WTC11 (cell line): ENCODE data around the gene CBX5. TPM values are rescaled to one million over a fixed set of nuclear protein-coding genes. Genes with fewer than 3 reads are reported as not detected.

Experiments
- ATAC-seq: fragments of 200-7000 bp; cut with Tn5 transposase; 2 replicates; pipeline ENCODE4 v1.10.0; 2021; ENCODE audit warnings: mild to moderate bottlenecking, moderate library complexity
- CTCF ChIA-PET: fragments of 300-600 bp; sonication (Branson Sonifier 250); formaldehyde crosslinking; loops from one replicate; lab custom pipeline; 2021; ENCODE audit warnings: antibody characterized with exemption; lab: Charles Lee
- POLR2A ChIA-PET: fragments of 350-600 bp; sonication (Branson Sonifier 250); formaldehyde crosslinking; loops from one replicate; lab custom pipeline; 2021; ENCODE audit warnings: antibody characterized with exemption; lab: Charles Lee
- DNase-seq: peaks from one replicate; pipeline ENCODE4 v3.0.0; 2021; ENCODE audit warnings: low spot score
- H3K27ac Mint-ChIP-seq: 2 replicates; pipeline ENCODE4 v1.8.0; 2021; ENCODE audit warnings: mixed read lengths
- H3K27me3 Mint-ChIP-seq: 2 replicates; pipeline ENCODE4 v1.8.0; 2021; ENCODE audit warnings: low read depth, mild to moderate bottlenecking, moderate library complexity, mixed read lengths
- H3K36me3 Mint-ChIP-seq: 2 replicates; pipeline ENCODE4 v1.8.0; 2021; ENCODE audit warnings: mixed read lengths
- H3K4me1 Mint-ChIP-seq: 2 replicates; pipeline ENCODE4 v1.8.0; 2022; ENCODE audit warnings: mixed read lengths
- H3K4me3 Mint-ChIP-seq: 2 replicates; pipeline ENCODE4 v1.8.0; 2021; ENCODE audit warnings: mild to moderate bottlenecking, moderate library complexity, mixed read lengths
- H3K9me3 Mint-ChIP-seq: 2 replicates; pipeline ENCODE4 v1.8.0; 2021; ENCODE audit warnings: mixed read lengths
- EMX1 ChIP-seq: fragments of 250-450 bp; sonication (Bioruptor Pico); IDR thresholded peaks from 2 replicates; pipeline ENCODE4 v1.8.0; 2021; ENCODE audit warnings: mild to moderate bottlenecking
- FOXJ3 ChIP-seq: sonication (generic); formaldehyde crosslinking; IDR thresholded peaks from 2 replicates; pipeline ENCODE4 v1.9.0; 2021; ENCODE audit warnings: missing genetic modification reagents, mild to moderate bottlenecking, borderline replicate concordance
- NFATC4 ChIP-seq: fragments of 250-450 bp; sonication (Bioruptor Pico); IDR thresholded peaks from 2 replicates; pipeline ENCODE4 v1.9.0; 2021; ENCODE audit warnings: mild to moderate bottlenecking
- NFYB ChIP-seq: sonication (generic); formaldehyde crosslinking; conservative IDR thresholded peaks from 2 replicates; pipeline ENCODE4 v1.8.0; 2022; ENCODE audit warnings: low read depth, missing genetic modification reagents
- PRRX2 ChIP-seq: fragments of 250-450 bp; sonication (Bioruptor Pico); IDR thresholded peaks from 2 replicates; pipeline ENCODE4 v1.8.0; 2021; ENCODE audit warnings: mild to moderate bottlenecking
- RELA ChIP-seq: sonication (generic); formaldehyde crosslinking; IDR thresholded peaks from 2 replicates; pipeline ENCODE4 v1.8.1; 2022; ENCODE audit warnings: missing genetic modification reagents, mild to moderate bottlenecking, borderline replicate concordance
- ZBTB21 ChIP-seq: sonication (generic); formaldehyde crosslinking; IDR thresholded peaks from 2 replicates; pipeline ENCODE4 v1.8.1; 2023; ENCODE audit warnings: mild to moderate bottlenecking, missing genetic modification reagents, borderline replicate concordance
- ZNF219 ChIP-seq: sonication (generic); formaldehyde crosslinking; IDR thresholded peaks from 2 replicates; pipeline ENCODE4 v1.8.0; 2023; ENCODE audit warnings: missing genetic modification reagents, mild to moderate bottlenecking, borderline replicate concordance
- ZNF416 ChIP-seq: fragments of 250-450 bp; sonication (Bioruptor Pico); IDR thresholded peaks from 2 replicates; pipeline ENCODE4 v1.9.0; 2021; ENCODE audit warnings: mild to moderate bottlenecking, inconsistent platforms
- total RNA-seq: library from RNA; stranded (reverse); gene quantifications from 3 replicates; pipeline ENCODE4 v1.2.3, GENCODE V29; 2021
- TF ChIP-seq, protein P1 (sequence below): sonication (generic); formaldehyde crosslinking; IDR thresholded peaks from 2 replicates; pipeline ENCODE4 v1.8.1; 2023; ENCODE audit warnings: mild to moderate bottlenecking, missing genetic modification reagents
- TF ChIP-seq, protein P2 (sequence below): fragments of 250-450 bp; sonication (Bioruptor Pico); IDR thresholded peaks from 2 replicates; pipeline ENCODE4 v1.9.0; 2021; ENCODE audit warnings: mild to moderate bottlenecking
- TF ChIP-seq, protein P3 (sequence below): fragments of 250-450 bp; sonication (Bioruptor Pico); conservative IDR thresholded peaks from 2 replicates; pipeline ENCODE4 v1.9.0; 2021; ENCODE audit warnings: mild to moderate bottlenecking
- TF ChIP-seq, protein P4 (sequence below): sonication (generic); formaldehyde crosslinking; IDR thresholded peaks from 2 replicates; pipeline ENCODE4 v1.8.1; 2022; ENCODE audit warnings: missing genetic modification reagents, borderline replicate concordance
- TF ChIP-seq, protein P5 (sequence below): sonication (generic); formaldehyde crosslinking; IDR thresholded peaks from 2 replicates; pipeline ENCODE4 v1.8.0; 2022; ENCODE audit warnings: missing genetic modification reagents
- TF ChIP-seq, protein P6 (sequence below): sonication (generic); formaldehyde crosslinking; IDR thresholded peaks from 2 replicates; pipeline ENCODE4 v1.8.0; 2022; ENCODE audit warnings: mild to moderate bottlenecking, missing genetic modification reagents
- TF ChIP-seq, protein P7 (sequence below): fragments of 250-450 bp; sonication (Bioruptor Pico); IDR thresholded peaks from 2 replicates; pipeline ENCODE4 v1.8.0; 2021; ENCODE audit warnings: mild to moderate bottlenecking

CBX5 gene
- total RNA-seq, 1 experiment from 2014 or later: 182 TPM

DNA sequence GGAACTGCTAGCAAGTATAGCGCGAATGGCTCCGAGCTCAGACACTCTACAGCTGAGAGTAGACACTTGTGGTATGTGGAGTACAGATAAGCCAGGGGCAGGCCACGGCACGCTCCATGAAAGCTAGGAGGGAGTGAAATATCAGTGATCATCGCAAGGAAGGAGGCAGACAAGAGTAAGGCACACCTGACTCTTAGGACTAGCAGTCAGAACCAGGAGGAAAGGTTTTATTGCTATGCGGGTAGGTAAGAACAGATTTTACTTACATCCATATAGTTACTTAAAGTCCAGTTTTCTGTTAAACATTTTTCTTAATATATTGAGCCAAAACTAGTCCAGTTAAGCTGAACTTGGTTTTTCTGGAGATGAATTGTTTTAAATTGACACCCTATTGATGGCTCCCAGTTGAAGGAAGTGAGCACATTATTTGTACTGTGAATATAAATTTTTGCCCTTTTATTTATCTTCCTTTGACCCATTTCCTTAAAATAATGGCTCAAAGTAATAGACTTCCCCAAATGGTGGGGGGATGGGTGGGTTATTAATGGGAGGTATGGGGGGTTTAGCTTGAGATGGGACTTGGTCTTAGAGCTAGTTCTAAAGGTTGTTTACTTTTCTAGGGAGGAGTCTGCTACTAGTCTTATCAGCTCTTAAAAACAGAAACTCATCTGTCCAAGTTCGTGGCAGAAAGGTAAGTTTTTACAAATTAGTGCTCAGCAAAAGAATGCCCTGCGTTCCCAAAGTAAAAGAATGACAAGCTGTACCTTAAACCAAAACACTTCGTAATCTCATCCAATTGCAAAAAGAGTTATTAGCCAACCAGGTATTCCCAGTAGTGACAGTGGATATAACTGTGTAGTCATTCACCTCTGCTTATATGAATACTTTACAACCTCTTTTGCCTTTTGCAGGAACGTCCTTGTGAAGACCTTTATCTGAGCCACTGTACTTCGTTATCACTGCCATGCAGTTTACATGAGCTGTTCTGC, 6.4 kb upstream of the CBX5 start:
- POLR2A ChIA-PET: interaction anchor here (0.6 to 3.9 kb wide), 11 partner anchors 8 to 125 kb away, joined by 3 to 23 read pairs (median 4); partner anchors contain the start of genes COPZ1 and NFE2
- ATAC-seq (peak; percentile 4), DNase-seq (no peak)
- CTCF ChIA-PET: interaction anchor here (0.6 to 2.6 kb wide), 9 partner anchors 13 to 568 kb away, joined by 3 to 12 read pairs (median 5); partner anchors contain the start of genes COPZ1 and NFE2
- Mint-ChIP-seq H3K27ac (peak overlapping the region; percentile 81), H3K4me3 (peak overlapping the region; percentile 10; the same call in 1 of the 2 replicates), H3K36me3 (no peaks in the 10 kb centered on the region; the same call in 1 of the 2 replicates), H3K9me3 (no peaks in the 10 kb centered on the region), H3K4me1 (peaks cover 40% of the 10 kb centered on the region), H3K27me3 (no peaks in the 10 kb centered on the region)
- TF ChIP-seq, protein P1, sequence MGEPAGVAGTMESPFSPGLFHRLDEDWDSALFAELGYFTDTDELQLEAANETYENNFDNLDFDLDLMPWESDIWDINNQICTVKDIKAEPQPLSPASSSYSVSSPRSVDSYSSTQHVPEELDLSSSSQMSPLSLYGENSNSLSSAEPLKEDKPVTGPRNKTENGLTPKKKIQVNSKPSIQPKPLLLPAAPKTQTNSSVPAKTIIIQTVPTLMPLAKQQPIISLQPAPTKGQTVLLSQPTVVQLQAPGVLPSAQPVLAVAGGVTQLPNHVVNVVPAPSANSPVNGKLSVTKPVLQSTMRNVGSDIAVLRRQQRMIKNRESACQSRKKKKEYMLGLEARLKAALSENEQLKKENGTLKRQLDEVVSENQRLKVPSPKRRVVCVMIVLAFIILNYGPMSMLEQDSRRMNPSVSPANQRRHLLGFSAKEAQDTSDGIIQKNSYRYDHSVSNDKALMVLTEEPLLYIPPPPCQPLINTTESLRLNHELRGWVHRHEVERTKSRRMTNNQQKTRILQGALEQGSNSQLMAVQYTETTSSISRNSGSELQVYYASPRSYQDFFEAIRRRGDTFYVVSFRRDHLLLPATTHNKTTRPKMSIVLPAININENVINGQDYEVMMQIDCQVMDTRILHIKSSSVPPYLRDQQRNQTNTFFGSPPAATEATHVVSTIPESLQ: no peak
- TF ChIP-seq RELA (CRISPR knock-in tag): no peak
- TF ChIP-seq, protein P2, sequence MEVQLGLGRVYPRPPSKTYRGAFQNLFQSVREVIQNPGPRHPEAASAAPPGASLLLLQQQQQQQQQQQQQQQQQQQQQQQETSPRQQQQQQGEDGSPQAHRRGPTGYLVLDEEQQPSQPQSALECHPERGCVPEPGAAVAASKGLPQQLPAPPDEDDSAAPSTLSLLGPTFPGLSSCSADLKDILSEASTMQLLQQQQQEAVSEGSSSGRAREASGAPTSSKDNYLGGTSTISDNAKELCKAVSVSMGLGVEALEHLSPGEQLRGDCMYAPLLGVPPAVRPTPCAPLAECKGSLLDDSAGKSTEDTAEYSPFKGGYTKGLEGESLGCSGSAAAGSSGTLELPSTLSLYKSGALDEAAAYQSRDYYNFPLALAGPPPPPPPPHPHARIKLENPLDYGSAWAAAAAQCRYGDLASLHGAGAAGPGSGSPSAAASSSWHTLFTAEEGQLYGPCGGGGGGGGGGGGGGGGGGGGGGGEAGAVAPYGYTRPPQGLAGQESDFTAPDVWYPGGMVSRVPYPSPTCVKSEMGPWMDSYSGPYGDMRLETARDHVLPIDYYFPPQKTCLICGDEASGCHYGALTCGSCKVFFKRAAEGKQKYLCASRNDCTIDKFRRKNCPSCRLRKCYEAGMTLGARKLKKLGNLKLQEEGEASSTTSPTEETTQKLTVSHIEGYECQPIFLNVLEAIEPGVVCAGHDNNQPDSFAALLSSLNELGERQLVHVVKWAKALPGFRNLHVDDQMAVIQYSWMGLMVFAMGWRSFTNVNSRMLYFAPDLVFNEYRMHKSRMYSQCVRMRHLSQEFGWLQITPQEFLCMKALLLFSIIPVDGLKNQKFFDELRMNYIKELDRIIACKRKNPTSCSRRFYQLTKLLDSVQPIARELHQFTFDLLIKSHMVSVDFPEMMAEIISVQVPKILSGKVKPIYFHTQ (CRISPR knock-in tag): peak; percentile 97
- TF ChIP-seq, protein P3, sequence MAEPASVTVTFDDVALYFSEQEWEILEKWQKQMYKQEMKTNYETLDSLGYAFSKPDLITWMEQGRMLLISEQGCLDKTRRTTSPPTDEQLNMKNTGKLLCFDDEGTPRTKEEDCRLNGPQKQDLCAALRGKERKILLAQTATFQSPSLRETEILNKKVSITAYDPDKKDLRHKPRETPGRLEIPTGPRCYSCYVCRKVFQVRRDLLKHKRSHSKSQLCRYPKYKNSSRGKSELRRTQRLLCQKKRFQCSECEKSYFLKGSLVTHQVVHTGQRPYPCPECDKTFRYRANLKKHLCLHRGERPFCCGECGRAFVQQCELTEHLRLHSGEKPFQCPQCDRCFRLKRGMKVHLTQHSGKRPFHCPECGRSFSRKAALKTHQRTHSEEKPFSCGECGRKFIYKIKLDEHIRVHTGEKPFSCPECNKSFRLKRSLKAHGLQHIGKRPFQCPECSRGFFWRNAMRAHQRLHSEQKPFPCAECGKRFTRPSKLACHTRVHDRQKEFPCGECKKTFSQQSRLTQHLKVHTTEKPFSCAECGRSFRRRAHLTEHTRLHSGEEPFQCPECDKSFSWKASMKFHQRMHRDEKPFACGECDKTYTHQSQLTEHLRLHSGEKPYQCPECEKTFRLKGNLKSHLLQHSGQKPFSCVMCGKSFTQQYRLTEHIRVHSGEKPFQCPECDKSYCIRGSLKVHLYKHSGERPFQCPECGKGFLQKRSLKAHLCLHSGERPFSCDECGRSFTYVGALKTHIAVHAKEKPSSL (CRISPR knock-in tag): peak; percentile 88
- TF ChIP-seq, protein P4, sequence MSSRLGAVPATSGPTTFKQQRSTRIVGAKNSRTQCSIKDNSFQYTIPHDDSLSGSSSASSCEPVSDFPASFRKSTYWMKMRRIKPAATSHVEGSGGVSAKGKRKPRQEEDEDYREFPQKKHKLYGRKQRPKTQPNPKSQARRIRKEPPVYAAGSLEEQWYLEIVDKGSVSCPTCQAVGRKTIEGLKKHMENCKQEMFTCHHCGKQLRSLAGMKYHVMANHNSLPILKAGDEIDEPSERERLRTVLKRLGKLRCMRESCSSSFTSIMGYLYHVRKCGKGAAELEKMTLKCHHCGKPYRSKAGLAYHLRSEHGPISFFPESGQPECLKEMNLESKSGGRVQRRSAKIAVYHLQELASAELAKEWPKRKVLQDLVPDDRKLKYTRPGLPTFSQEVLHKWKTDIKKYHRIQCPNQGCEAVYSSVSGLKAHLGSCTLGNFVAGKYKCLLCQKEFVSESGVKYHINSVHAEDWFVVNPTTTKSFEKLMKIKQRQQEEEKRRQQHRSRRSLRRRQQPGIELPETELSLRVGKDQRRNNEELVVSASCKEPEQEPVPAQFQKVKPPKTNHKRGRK (CRISPR knock-in tag): no peak
- TF ChIP-seq PRRX2: peak; percentile 82
- TF ChIP-seq, protein P5, sequence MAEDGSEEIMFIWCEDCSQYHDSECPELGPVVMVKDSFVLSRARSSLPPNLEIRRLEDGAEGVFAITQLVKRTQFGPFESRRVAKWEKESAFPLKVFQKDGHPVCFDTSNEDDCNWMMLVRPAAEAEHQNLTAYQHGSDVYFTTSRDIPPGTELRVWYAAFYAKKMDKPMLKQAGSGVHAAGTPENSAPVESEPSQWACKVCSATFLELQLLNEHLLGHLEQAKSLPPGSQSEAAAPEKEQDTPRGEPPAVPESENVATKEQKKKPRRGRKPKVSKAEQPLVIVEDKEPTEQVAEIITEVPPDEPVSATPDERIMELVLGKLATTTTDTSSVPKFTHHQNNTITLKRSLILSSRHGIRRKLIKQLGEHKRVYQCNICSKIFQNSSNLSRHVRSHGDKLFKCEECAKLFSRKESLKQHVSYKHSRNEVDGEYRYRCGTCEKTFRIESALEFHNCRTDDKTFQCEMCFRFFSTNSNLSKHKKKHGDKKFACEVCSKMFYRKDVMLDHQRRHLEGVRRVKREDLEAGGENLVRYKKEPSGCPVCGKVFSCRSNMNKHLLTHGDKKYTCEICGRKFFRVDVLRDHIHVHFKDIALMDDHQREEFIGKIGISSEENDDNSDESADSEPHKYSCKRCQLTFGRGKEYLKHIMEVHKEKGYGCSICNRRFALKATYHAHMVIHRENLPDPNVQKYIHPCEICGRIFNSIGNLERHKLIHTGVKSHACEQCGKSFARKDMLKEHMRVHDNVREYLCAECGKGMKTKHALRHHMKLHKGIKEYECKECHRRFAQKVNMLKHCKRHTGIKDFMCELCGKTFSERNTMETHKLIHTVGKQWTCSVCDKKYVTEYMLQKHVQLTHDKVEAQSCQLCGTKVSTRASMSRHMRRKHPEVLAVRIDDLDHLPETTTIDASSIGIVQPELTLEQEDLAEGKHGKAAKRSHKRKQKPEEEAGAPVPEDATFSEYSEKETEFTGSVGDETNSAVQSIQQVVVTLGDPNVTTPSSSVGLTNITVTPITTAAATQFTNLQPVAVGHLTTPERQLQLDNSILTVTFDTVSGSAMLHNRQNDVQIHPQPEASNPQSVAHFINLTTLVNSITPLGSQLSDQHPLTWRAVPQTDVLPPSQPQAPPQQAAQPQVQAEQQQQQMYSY (CRISPR knock-in tag): no peak
- no peak for TF ChIP-seq ZBTB21 (CRISPR knock-in tag)
- TF ChIP-seq EMX1: peak; percentile 94
- no peak for TF ChIP-seq NFYB (CRISPR knock-in tag)
- TF ChIP-seq ZNF219 (CRISPR knock-in tag): no peak
- TF ChIP-seq, protein P6, sequence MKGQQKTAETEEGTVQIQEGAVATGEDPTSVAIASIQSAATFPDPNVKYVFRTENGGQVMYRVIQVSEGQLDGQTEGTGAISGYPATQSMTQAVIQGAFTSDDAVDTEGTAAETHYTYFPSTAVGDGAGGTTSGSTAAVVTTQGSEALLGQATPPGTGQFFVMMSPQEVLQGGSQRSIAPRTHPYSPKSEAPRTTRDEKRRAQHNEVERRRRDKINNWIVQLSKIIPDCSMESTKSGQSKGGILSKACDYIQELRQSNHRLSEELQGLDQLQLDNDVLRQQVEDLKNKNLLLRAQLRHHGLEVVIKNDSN (CRISPR knock-in tag): no peak
- peak; percentile 90 for TF ChIP-seq ZNF416 (CRISPR knock-in tag)
- TF ChIP-seq NFATC4 (CRISPR knock-in tag): peak; percentile 96
- TF ChIP-seq, protein P7, sequence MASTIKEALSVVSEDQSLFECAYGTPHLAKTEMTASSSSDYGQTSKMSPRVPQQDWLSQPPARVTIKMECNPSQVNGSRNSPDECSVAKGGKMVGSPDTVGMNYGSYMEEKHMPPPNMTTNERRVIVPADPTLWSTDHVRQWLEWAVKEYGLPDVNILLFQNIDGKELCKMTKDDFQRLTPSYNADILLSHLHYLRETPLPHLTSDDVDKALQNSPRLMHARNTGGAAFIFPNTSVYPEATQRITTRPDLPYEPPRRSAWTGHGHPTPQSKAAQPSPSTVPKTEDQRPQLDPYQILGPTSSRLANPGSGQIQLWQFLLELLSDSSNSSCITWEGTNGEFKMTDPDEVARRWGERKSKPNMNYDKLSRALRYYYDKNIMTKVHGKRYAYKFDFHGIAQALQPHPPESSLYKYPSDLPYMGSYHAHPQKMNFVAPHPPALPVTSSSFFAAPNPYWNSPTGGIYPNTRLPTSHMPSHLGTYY (CRISPR knock-in tag): peak; percentile 92
- TF ChIP-seq FOXJ3 (CRISPR knock-in tag): no peak
